ENCODE results near the gene MYOF.

MYOF gene

GRCh38 chr10:93438613-93439253, 43.4 kb downstream of the MYOF start:
- no peak overlapping the region for H3K4me3 ChIP-seq (ENCODE audit: low read depth, low read length)

GRCh38 chr10:93437946-93438612, 44.1 kb downstream of the MYOF start:
- no peak for DNase-seq (ENCODE audit: low read depth)

More at GRCh38 chr10:93438613-93439253, 43.4 kb downstream of the MYOF start:
- no peak for TF ChIP-seq CTCF (IDR thresholded peaks at IDR 0.05; ENCODE audit: low read depth, low read length, missing control alignments)
- no peak for DNase-seq (ENCODE audit: low read depth)

GRCh38 chr10:93437086-93437945, 44.8 kb downstream of the MYOF start:
- TF ChIP-seq CTCF (IDR thresholded peaks at IDR 0.05; ENCODE audit: low read depth, low read length, missing control alignments) = no peak
- no peak for DNase-seq (ENCODE audit: low read depth)
- no peak overlapping the region for H3K4me3 ChIP-seq (ENCODE audit: low read depth, low read length)

More at GRCh38 chr10:93437946-93438612, 44.1 kb downstream of the MYOF start:
- no peak for TF ChIP-seq CTCF (IDR thresholded peaks at IDR 0.05; ENCODE audit: low read depth, low read length, missing control alignments)
- no peak overlapping the region for H3K4me3 ChIP-seq (ENCODE audit: low read depth, low read length)

- no peak overlapping the region for H3K4me3 ChIP-seq (ENCODE audit: low read depth, low read length)
- no peak for TF ChIP-seq CTCF (IDR thresholded peaks at IDR 0.05; ENCODE audit: low read depth, low read length, missing control alignments)
- DNase-seq (ENCODE audit: low read depth) = no peak
Observed at GRCh38 chr10:93436591-93437085, 45.5 kb downstream of the MYOF start.

GRCh38 chr10:93435621-93436397, 46.3 kb downstream of the MYOF start:
- no peak for DNase-seq (ENCODE audit: low read depth)
- H3K4me3 ChIP-seq (ENCODE audit: low read depth, low read length) = no peak overlapping the region

More at GRCh38 chr10:93435621-93436397, 46.3 kb downstream of the MYOF start:
- no peak for TF ChIP-seq CTCF (IDR thresholded peaks at IDR 0.05; ENCODE audit: low read depth, low read length, missing control alignments)
